Measurements from ENCODE around the gene ARHGEF3.
A peak's percentile ranks its signal among the peaks of the same experiment; 100 is the strongest.

The ARHGEF3 gene

GRCh38 chr3:56829533-56829932 is 27.8 kb upstream of the ARHGEF3 start:
- no peak overlapping the region for H3K27ac Mint-ChIP-seq
- H3K4me1 Mint-ChIP-seq (ENCODE audit: low read depth): peaks cover 29% of the 10 kb centered on the region
- peaks cover 3% of the 10 kb centered on the region for H3K9me3 Mint-ChIP-seq (ENCODE audit: low read depth)
- no peak overlapping the region for H3K4me3 Mint-ChIP-seq
- peaks cover 5% of the 10 kb centered on the region for H3K36me3 Mint-ChIP-seq
- H3K27me3 Mint-ChIP-seq: no peaks in the 10 kb centered on the region

GRCh38 chr3:56826831-56827722 is 25.3 kb upstream of the ARHGEF3 start:
- H3K36me3 Mint-ChIP-seq: peaks cover 11% of the 10 kb centered on the region
- no peak overlapping the region for H3K27ac Mint-ChIP-seq
- no peak overlapping the region for H3K4me3 Mint-ChIP-seq
- H3K27me3 Mint-ChIP-seq: no peaks in the 10 kb centered on the region
- H3K9me3 Mint-ChIP-seq (ENCODE audit: low read depth): peaks cover 3% of the 10 kb centered on the region
- peaks cover 43% of the 10 kb centered on the region for H3K4me1 Mint-ChIP-seq (ENCODE audit: low read depth)

- Mint-ChIP-seq H3K4me1 (ENCODE audit: low read depth) (peaks cover 41% of the 10 kb centered on the region), H3K9me3 (ENCODE audit: low read depth) (no peaks in the 10 kb centered on the region), H3K27me3 (no peaks in the 10 kb centered on the region), H3K36me3 (peaks cover 6% of the 10 kb centered on the region), H3K4me3 (no peak overlapping the region), H3K27ac (no peak overlapping the region)
These were observed 24.1 kb upstream of the ARHGEF3 start for GRCh38 chr3:56825567-56826438.

GRCh38 chr3:56823984-56824703 is 22.4 kb upstream of the ARHGEF3 start:
- Mint-ChIP-seq H3K27me3 (no peaks in the 10 kb centered on the region), H3K36me3 (peaks cover 6% of the 10 kb centered on the region), H3K4me3 (no peak overlapping the region), H3K4me1 (ENCODE audit: low read depth) (peaks cover 46% of the 10 kb centered on the region), H3K9me3 (ENCODE audit: low read depth) (no peaks in the 10 kb centered on the region), H3K27ac (no peak overlapping the region)

- Mint-ChIP-seq H3K27me3 (no peaks in the 10 kb centered on the region), H3K27ac (no peak overlapping the region), H3K4me1 (ENCODE audit: low read depth) (peaks cover 53% of the 10 kb centered on the region), H3K4me3 (no peak overlapping the region), H3K36me3 (peaks cover 6% of the 10 kb centered on the region), H3K9me3 (ENCODE audit: low read depth) (no peaks in the 10 kb centered on the region)
These were observed 21.7 kb upstream of the ARHGEF3 start for GRCh38 chr3:56823421-56823926.

- H3K4me3 Mint-ChIP-seq: no peak overlapping the region
- H3K27me3 Mint-ChIP-seq: no peaks in the 10 kb centered on the region
- peaks cover 6% of the 10 kb centered on the region for H3K36me3 Mint-ChIP-seq
- no peaks in the 10 kb centered on the region for H3K9me3 Mint-ChIP-seq (ENCODE audit: low read depth)
- peaks cover 59% of the 10 kb centered on the region for H3K4me1 Mint-ChIP-seq (ENCODE audit: low read depth)
- H3K27ac Mint-ChIP-seq: no peak overlapping the region
These were observed 20.8 kb upstream of the ARHGEF3 start for GRCh38 chr3:56822501-56822900.

GRCh38 chr3:56819016-56819809 is 17.5 kb upstream of the ARHGEF3 start:
- Mint-ChIP-seq H3K27me3 (no peaks in the 10 kb centered on the region), H3K9me3 (ENCODE audit: low read depth) (no peaks in the 10 kb centered on the region), H3K4me1 (ENCODE audit: low read depth) (peaks cover 57% of the 10 kb centered on the region), H3K36me3 (peaks cover 6% of the 10 kb centered on the region), H3K4me3 (no peak overlapping the region), H3K27ac (no peak overlapping the region)

GRCh38 chr3:56818156-56818985 is 16.6 kb upstream of the ARHGEF3 start:
- Mint-ChIP-seq H3K36me3 (peaks cover 6% of the 10 kb centered on the region), H3K4me1 (ENCODE audit: low read depth) (peaks cover 57% of the 10 kb centered on the region), H3K9me3 (ENCODE audit: low read depth) (no peaks in the 10 kb centered on the region), H3K27ac (peak overlapping the region; percentile 36), H3K27me3 (no peaks in the 10 kb centered on the region), H3K4me3 (no peak overlapping the region)

GRCh38 chr3:56817646-56818045 is 15.9 kb upstream of the ARHGEF3 start:
- Mint-ChIP-seq H3K4me1 (ENCODE audit: low read depth) (peaks cover 57% of the 10 kb centered on the region), H3K36me3 (no peaks in the 10 kb centered on the region), H3K9me3 (ENCODE audit: low read depth) (no peaks in the 10 kb centered on the region), H3K27me3 (no peaks in the 10 kb centered on the region), H3K27ac (no peak overlapping the region), H3K4me3 (no peak overlapping the region)

GRCh38 chr3:56816061-56816460 is 14.3 kb upstream of the ARHGEF3 start:
- H3K27ac Mint-ChIP-seq: peak overlapping the region; percentile 23

GRCh38 chr3:56815589-56815988 is 13.8 kb upstream of the ARHGEF3 start:
- Mint-ChIP-seq H3K36me3 (no peaks in the 10 kb centered on the region), H3K27me3 (no peaks in the 10 kb centered on the region), H3K4me1 (ENCODE audit: low read depth) (peaks cover 78% of the 10 kb centered on the region), H3K27ac (peak overlapping the region; percentile 25), H3K4me3 (no peak overlapping the region), H3K9me3 (ENCODE audit: low read depth) (no peaks in the 10 kb centered on the region)

More at GRCh38 chr3:56816061-56816460, 14.3 kb upstream of the ARHGEF3 start:
- Mint-ChIP-seq H3K27me3 (no peaks in the 10 kb centered on the region), H3K4me1 (ENCODE audit: low read depth) (peaks cover 73% of the 10 kb centered on the region), H3K9me3 (ENCODE audit: low read depth) (no peaks in the 10 kb centered on the region), H3K36me3 (no peaks in the 10 kb centered on the region), H3K4me3 (no peak overlapping the region)

GRCh38 chr3:56813653-56813960 is 11.9 kb upstream of the ARHGEF3 start:
- Mint-ChIP-seq H3K36me3 (no peaks in the 10 kb centered on the region), H3K9me3 (ENCODE audit: low read depth) (no peaks in the 10 kb centered on the region), H3K4me1 (ENCODE audit: low read depth) (peaks cover 76% of the 10 kb centered on the region), H3K4me3 (peak overlapping the region; percentile 56), H3K27ac (peak overlapping the region; percentile 77), H3K27me3 (no peaks in the 10 kb centered on the region)
